A549 (cell line): ENCODE data around the gene TMPRSS4.

Source experiments
- CHD2 ChIP-seq: fragments of 150-350 bp; IDR thresholded peaks from 2 replicates; pipeline ENCODE4 v1.6.1; 2014; ENCODE audit warnings: low read length; ENCODE audit not compliant: partially characterized antibody
- CTCF ChIP-seq: fragments of >200 bp; sonication (Bioruptor Twin); formaldehyde crosslinking; IDR thresholded peaks from 3 replicates; pipeline ENCODE4 v1.5.1; 2016
- USF2 ChIP-seq: fragments of 450-650 bp; IDR thresholded peaks from 2 replicates; pipeline ENCODE4 v1.6.1; 2014; ENCODE audit warnings: antibody characterized with exemption

GRCh38 chr11:118162846-118163245 is 86.0 kb downstream of the TMPRSS4 start:
- TF ChIP-seq CTCF (no peak), CHD2 (no peak), USF2 (no peak)
